Hair follicle dermal papilla cell (primary cell): ENCODE results near the gene CDC42. TPM values are rescaled to one million over a fixed set of nuclear protein-coding genes. Genes with fewer than 3 reads are reported as not detected.

ENCODE experiments used
- small RNA-seq: library from RNA; depleted of rRNA; stranded (forward); fragments of <200 nt; gene quantifications from one replicate; pipeline ENCODE3, GENCODE V24; 2012
- total RNA-seq: library from RNA; depleted of rRNA; stranded (reverse); fragments of >200 nt; gene quantifications from 2 replicates; pipeline ENCODE4 v1.2.3, GENCODE V29; 2012

The CDC42 gene
- 432 and 437 TPM in 2 replicates for total RNA-seq

GRCh38 chr1:22052115-22053016 is at the start of gene CDC42:
TSS of gene CDC42 (plus strand) at chr1:22052709. CDS start at chr1:22078479, 25,770 bp downstream.

Small RNAs within 50 kb of the gene (small RNA-seq; reads per million reads assigned to genes)
- not detected for gene RN7SL186P
- not detected for gene RNU6-776P

Other genes starting within 250 kb of the CDC42 start
- gene LDLRAD2, start 240.4 kb upstream of the CDC42 start, total RNA-seq: 0.16 TPM in 1 of 2 replicates, not detected in the other
- gene HSPG2, start 115.4 kb upstream of the CDC42 start, total RNA-seq: 133 and 142 TPM in 2 replicates
- gene CELA3B, start 75.7 kb upstream of the CDC42 start, total RNA-seq: not detected in 2 replicates
- not detected in 2 replicates for gene CELA3A, start 51.1 kb upstream of the CDC42 start, total RNA-seq
- gene WNT4, start 90.4 kb downstream of the CDC42 start, total RNA-seq: 0.36 and 1.8 TPM in 2 replicates